GOT3 (cell line): ENCODE measurements around the gene PLPPR1.

Experiments used
- DNase-seq: peaks from one replicate; lab custom pipeline; 2025; ENCODE audit warnings: mixed read lengths; lab: John Stamatoyannopoulos, UW

Gene PLPPR1

DNA sequence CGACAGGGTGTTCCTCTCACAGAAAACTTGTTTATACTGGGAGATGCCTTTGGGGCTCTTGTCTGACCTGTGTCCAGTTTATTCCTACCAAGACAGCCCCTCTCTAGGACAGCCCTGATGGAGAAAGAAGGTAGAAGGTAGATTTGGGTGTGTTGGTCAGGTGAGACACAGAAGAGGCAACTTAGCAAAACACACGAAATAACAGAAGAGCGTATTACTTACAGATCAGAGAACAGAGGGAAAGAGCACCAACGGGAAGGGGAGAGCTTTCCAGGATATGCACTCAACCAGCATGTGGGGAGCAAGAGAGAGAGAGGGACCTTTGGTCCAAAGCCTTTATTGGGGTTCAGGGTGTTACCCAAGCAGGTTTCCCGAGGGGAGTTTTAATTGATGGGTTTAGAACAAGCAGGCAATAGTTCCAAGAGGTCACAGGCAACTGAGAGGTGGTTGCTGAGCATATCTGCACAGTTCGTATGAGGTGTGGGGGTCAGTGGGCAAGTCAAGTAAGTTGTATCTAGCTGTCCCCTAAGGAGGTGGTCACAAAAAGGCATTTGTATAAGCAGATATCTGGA, 324.5 kb downstream of the PLPPR1 start:
- no peak for DNase-seq

DNA sequence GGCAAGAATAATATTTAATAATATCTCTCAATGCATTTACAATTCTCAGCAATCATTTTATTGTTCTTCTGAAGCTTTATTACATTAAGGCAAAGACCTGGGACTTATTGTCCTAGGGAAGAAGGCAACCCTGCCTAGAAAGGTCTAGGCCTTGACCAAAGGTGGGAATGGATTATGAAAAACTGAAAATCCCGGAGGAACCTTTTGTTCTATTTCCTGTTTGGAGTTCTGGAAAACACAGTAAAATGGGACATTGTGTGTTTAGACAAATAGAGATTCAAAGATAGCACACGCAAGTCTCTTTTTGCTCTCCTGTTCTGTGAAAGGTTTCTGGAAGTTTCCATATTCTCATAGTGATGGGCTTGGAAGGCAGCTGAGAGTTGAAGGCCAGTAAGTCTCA, 325.2 kb downstream of the PLPPR1 start:
- no peak for DNase-seq

DNA sequence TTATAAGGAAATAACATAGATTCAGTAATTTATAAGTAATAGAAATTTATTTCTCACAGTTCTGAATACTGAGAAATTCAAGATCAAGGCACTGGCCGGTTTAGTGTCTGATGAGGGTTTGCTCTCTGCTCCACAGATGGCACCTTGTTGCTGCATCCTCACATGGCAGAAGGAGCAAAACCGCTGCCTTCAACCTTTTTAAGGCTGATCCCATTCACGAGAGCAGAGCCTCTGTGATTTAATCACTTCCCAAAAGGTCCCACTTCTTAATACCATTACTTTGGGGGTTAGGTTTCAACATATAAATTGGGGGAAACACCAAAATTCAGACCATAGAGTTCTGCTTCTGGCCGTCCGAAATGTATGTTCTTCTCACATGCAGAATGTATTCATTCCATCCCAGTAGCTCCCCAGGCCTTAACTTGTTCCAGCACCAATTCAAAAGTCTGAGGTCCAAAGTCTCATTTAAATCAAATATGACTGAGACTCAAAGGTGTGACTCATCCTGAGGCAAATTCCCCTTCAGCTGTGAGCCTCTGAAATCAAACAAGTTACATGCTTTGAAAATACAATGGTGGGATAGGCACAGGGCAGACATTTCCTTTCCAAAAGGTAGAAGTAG, 325.7 kb downstream of the PLPPR1 start:
- DNase-seq, result no peak

DNA sequence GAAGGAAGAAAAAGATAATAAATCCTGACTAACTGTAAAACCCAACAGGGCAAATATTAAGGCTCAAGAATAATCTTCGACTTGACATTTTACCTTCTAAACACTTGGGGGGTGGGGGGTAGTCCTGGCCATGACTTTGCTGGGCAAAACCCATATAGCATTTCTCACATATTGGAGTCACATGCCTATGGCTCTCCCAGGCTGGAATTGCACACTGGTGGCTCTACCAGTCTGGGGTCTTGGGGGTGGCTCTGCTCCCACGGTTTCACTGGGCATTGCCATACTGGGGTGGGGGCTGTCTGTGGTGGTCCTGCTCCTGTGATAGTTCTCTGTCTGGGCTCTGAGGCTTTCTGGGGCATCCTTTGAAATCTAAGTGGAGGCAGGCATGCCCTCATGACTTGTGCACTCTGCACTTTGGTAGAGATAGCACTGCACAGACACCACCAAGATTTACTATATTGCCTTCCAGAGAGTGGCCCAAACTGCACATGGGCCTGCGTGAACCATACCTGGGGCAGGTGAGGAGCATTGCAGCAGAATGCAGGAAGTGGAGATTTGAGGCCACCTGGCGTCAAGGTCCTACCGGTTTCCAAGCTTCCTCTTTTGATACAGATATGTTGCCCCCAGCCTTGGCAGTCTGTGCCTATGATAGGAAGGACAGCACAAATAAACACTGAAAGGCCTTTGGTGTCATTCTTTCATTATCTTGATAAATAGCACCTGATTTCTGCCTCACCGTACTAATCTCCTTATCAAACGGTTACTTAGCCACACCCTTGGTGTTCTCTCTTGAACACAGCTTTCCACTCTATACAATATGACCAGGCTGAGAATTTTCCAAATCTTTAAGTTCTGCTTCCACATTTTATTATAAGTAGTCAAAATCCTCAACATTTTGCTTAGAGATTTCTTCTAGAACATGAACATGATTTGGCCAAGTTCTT, 326.5 kb downstream of the PLPPR1 start:
- DNase-seq, result no peak

DNA sequence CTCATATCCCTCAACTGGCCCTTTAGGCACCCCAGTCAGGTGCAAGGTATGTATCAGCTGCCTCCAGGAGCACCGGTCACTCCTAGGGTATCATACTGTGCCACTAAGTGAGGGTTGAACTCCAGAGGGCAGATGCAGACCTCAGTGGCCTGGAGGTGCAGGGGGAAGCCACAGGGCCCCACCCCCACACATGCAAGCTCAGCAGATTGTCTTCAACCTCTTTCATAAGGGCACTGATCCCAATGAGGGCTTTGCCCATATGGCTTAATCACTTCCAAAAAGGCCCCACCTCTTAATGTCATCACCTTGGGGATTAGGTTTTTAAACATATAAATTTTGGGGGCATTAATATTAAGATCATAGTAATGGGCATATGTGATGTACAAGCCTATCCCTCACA, 328.1 kb downstream of the PLPPR1 start:
- DNase-seq, result no peak

DNA sequence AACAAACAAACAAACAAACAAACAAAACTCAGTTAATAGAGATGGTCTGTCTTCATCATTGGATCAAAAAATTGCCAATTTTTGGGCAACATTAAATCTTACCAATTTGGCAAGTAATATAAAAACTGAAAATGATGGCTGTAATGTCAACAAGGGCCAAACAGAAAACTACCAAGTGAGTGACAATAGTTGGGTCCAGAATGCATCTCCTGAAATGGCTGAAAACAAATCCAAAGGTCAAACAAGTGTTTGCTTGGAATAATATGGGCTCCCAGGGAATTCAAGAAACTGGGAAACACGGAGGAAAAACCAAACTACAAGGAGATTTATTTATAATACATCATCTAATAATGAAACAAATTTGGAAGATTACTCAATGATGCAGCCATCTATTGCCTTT, 331.2 kb downstream of the PLPPR1 start:
- DNase-seq, result no peak

DNA sequence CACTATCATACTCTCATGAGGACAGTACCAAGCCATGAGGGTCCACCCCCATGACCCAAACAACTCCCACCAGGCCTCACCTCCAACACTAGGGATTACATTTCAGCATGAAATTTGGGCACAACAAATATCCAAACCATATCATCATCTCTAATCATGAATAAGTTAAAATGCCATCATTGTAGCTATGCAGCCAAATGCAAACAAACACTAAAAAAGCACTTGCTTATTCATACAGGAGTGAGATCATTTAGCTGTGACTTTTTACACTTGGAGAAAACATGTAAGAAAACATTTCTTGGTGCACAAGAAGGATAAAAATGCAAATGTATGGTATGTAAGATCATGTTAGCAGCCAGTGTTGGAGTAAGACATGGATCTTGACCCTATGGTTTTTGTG, 332.1 kb downstream of the PLPPR1 start:
- no peak for DNase-seq

DNA sequence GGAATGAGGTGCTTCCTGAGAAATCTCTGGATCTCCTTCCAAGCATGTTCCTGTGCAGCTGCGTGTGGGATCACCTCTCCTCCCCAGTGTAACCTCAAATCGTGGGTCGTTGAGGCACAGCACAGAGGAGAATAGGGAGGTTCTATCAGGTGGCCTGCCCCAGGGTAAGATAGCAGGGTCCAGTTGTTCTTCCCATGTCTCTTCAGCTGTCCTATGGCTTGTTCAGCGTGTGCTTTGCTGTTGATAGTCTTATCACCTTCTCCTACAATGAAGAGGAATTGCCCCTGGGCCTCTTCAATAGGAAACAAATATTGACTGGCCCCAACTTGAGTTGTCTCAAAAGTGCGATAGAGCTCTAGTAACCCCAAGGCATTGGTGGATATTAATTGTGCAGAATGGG, 333.9 kb downstream of the PLPPR1 start:
- DNase-seq, result no peak

DNA sequence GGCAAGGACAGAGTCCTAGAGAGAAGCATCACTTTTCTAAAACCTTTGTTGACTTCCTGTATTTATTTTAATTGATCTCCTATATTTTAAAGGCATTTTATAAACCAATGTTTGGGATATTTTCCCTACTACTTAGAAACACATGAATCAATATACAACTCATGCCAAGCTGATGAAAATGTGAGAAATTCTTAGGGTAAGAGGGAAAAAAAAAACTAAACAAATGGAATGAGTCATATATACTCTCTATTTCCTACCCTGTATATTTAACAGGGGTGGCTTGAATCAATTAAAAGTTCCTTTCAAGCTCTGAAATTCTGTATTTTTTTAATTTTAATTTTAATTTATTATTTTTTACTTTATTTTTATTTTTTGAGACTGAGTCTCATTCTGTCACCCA, 336.7 kb downstream of the PLPPR1 start:
- no peak for DNase-seq

DNA sequence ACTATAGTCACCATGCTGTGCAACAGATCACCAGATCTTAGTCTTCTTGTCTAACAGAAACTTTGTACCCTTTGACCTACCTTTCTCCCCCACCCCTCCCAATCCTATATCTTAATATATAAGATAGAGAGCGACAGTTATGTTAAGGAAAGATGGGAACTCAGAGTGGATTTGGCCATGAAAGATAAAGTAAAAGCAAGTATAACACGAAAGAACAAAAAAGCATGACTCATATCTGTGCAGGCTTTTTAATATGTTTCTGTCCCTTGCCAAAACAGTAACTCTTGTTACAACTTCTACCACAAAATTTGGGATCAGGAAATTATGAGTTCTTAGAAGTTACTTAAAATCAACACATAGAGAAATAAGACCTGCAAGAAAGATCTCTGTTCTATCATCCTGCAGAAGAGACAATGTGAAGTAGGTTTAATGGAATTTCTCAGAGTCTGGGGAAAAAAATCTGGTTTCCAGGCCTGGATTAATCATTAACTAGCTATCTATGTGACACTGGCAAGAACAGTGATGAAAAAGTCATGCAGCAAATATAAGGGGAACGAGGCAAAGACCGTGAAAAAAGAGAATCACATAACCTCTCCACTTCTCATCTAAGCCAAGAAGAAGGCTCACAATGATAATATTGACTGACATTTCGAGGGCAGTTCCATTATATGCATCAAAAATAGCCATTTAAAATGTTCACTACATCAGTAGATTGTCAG, 337.7 kb downstream of the PLPPR1 start:
- DNase-seq, result no peak

DNA sequence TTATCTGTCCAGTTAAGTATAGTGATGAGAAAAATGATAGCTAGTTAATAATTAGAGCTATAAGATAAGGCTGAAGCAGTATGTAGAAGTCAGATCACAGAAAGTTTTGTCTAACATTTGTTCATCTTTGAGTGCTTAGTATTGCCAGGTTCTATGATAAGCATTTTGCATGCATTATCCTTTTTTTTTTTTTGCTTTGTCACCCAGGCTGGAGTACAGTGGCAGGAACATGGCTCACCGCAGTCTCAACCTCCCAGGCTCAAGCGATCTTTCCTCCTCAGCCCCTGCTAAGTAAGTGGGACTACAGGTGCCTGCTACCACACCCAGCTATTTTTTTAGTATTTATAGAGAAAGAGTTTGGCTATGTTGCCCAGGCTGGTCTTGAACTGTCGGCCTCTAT, 338.8 kb downstream of the PLPPR1 start:
- DNase-seq, result no peak

DNA sequence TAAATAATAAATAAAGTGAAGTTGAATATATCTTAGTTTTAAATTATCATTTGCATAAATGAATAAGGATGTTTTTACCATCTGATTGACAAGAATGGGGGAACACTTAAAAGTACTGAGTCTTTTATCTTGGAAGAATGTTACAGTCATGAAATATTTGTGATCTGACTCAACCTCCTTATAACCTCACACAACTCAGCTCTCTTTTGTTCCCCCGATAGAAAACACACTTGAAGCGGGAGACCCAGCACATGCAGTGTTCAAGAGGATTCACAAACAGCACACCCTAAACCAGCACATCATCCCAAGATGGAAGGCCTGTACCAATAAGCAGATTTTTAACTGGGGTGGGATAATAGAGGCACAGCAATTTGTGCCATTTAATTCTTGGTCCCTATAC, 340.8 kb downstream of the PLPPR1 start:
- no peak for DNase-seq

DNA sequence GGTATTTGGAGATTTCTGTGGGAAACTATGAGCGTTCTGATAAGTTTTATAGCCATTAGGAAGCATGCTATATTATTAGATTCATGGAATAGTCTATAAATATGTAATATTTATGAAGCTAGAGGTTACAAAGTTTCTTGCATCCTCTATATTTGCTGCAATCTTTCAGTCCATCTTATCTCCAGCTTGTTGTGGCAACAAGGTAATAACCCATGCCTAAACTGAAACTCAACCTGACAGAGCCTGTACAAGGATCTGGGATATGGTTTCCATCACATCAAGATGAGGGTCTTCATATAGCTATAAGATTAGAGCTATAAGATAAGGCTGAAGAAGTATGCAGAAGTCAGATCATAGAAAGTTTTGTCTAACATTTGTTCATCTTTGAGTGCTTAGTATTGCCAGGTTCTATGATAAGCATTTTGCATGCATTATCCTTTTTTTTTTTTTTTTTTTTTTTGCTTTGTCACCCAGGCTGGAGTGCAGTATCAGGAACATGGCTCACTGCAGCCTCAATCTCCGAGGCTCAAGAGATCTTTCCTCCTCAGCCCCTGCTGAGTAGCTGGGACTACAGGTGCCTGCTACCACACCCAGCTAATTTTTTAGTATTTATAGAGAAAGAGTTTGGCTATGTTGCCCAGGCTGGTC, 341.5 kb downstream of the PLPPR1 start:
- DNase-seq, result no peak

DNA sequence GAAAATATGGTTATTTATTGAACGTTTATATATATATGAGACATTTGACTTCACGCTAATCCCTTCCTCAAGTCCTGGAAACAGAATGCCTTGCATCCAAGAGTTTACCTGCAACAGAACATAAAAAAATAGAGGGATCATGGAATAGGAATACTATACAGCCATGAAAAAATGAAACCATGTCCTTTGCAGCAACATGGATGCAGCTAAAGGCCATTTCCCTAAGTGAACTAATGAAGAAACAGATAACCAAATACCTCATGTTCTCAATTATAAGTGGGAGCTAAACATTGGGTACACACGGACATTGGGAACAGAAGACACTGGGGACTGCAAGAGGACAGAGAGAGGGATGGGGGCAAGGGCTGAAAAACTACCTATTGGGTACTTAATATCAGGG, 343.3 kb downstream of the PLPPR1 start:
- DNase-seq, result no peak

DNA sequence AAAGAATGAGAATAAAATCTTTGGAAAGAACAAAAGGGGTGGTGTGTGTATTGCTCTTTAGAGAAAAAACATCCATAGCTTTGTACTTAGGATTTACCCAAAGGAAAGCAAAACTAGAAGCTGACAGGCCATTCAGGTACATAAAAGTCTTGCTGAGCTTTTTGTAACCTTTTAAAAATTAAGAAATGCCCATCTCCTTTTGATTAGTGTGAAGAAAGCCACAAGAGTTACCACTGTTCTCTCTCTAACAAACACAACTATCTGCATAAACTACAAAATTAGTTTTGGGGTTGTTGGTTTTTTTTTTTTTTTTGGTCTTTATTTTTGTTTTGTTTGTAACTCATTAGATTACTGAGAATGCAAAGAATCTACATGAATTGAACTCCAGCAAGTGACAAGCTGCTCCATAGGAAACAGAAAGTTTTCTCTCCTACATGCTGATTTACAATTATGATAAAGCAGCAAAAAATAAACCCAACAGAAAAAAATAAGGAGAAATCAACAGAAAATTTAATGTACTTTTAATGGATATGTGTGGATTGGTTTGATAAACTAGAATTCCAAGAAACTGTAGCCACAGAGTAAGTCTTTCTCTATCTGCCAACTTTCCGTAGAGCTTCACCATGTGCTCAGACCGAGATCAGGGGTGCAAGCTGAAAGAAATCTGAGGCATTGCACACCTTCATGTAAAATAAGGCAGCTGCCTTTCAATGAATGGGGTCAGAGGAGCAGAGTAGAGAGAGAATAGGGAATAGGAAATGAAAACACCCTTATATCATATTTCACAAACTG, 344.0 kb downstream of the PLPPR1 start:
- no peak for DNase-seq
